Keratinocyte (primary cell): ENCODE results near the gene CFAP46. TPM values are rescaled to one million over a fixed set of nuclear protein-coding genes. Genes with fewer than 3 reads are reported as not detected.

Experiments used
- DNase-seq: peaks from one replicate; pipeline ENCODE4 v3.0.0-alpha.2; 2011; ENCODE audit warnings: low read depth, missing footprints, low spot score
- FAIRE-seq: peaks from 2 replicates; lab custom pipeline; 2011; peaks lifted over from hg19 to GRCh38; lab: Jason Lieb, UNC
- H2AFZ ChIP-seq: 2 replicates; pipeline ENCODE4 v1.6.0; 2012; ENCODE audit warnings: low read length, control low read depth, inconsistent platforms; ENCODE audit not compliant: control insufficient read depth
- H3K27ac ChIP-seq: 2 replicates; pipeline ENCODE4 v1.5.1; 2011; ENCODE audit warnings: low read length; ENCODE audit not compliant: control insufficient read depth, insufficient read depth
- H3K27me3 ChIP-seq: 3 replicates; pipeline ENCODE4 v1.6.0; 2011; ENCODE audit warnings: low read length; ENCODE audit not compliant: control insufficient read depth, insufficient read depth; ENCODE audit errors: extremely low read depth
- H3K36me3 ChIP-seq, 2 experiments: 2 replicates in 1 of 2; 3 replicates in 1 of 2; pipeline ENCODE4 v1.5.1; 2011; ENCODE audit warnings: low read length in 2 of 2, mild to moderate bottlenecking in 1 of 2; ENCODE audit not compliant: control insufficient read depth in 2 of 2, insufficient read depth in 2 of 2; ENCODE audit errors: extremely low read depth in 1 of 2
- H3K4me1 ChIP-seq: 3 replicates; pipeline ENCODE4 v1.5.1; 2011; ENCODE audit warnings: low read length; ENCODE audit not compliant: control insufficient read depth, insufficient read depth; ENCODE audit errors: extremely low read depth
- H3K4me2 ChIP-seq: 3 replicates; pipeline ENCODE4 v1.6.0; 2011; ENCODE audit warnings: low read depth, low read length; ENCODE audit not compliant: control insufficient read depth, insufficient read depth; ENCODE audit errors: extremely low read depth
- H3K4me3 ChIP-seq, 3 experiments: fragments of 200-600 bp in 1 of 3; sonication (generic) in 1 of 3; 2 replicates in 2 of 3; 3 replicates in 1 of 3; pipeline ENCODE4 v1.5.1; 2011 to 2016; ENCODE audit warnings: low read length in 3 of 3, mild to moderate bottlenecking in 3 of 3, control low read depth in 2 of 3, inconsistent platforms in 1 of 3, low read depth in 1 of 3, mixed read lengths in 1 of 3, mixed run types in 1 of 3, moderate library complexity in 1 of 3; ENCODE audit not compliant: control insufficient read depth in 2 of 3, insufficient read depth in 2 of 3; ENCODE audit errors: extremely low read depth in 1 of 3
- H3K79me2 ChIP-seq: 2 replicates; pipeline ENCODE4 v1.6.0; 2012; ENCODE audit warnings: low read length; ENCODE audit not compliant: control insufficient read depth, insufficient read depth
- H3K9ac ChIP-seq: 3 replicates; pipeline ENCODE4 v1.6.0; 2011; ENCODE audit warnings: low read length; ENCODE audit not compliant: control insufficient read depth, insufficient read depth; ENCODE audit errors: extremely low read depth
- H3K9me1 ChIP-seq: 3 replicates; pipeline ENCODE4 v1.6.0; 2011; ENCODE audit warnings: low read length; ENCODE audit not compliant: control insufficient read depth, insufficient read depth; ENCODE audit errors: extremely low read depth
- H3K9me3 ChIP-seq: 2 replicates; pipeline ENCODE4 v1.5.1; 2012; ENCODE audit warnings: low read depth, low read length; ENCODE audit not compliant: control insufficient read depth
- H4K20me1 ChIP-seq: 3 replicates; pipeline ENCODE4 v1.6.0; 2011; ENCODE audit warnings: low read length; ENCODE audit not compliant: control insufficient read depth, insufficient read depth; ENCODE audit errors: extremely low read depth
- EZH2 ChIP-seq: IDR thresholded peaks from one replicate; pipeline ENCODE4 v1.6.1; 2012; ENCODE audit warnings: inconsistent platforms, mild to moderate bottlenecking, low read length, moderate library complexity
- dilution Hi-C: fragments of 300-500 bp; cut with MboI; formaldehyde crosslinking; loops from one replicate; pipeline ENCODE4 v1.7.0; 2020; ENCODE audit warnings: low sequenced_read_pairs; ENCODE audit not compliant: extremely low pct_ligation_motif_present
- polyA plus RNA-seq, 5 experiments: library from polyadenylated mRNA; depleted of rRNA in 3 of 5; stranded (reverse) in 3 of 5; stranded (forward) in 1 of 5; unstranded in 1 of 5; fragments of >200 nt; gene quantifications; 1 replicate in 1 of 5; 2 replicates in 3 of 5; 3 replicates in 1 of 5; pipeline versions ENCODE4 v1.2.1 to v1.2.3, GENCODE V29; 2011 to 2012; ENCODE audit warnings: missing spikeins in 2 of 5, low read depth in 1 of 5, low replicate concordance in 1 of 5
- TF ChIP-seq, protein P1 (sequence below), 3 experiments: IDR thresholded peaks in 1 of 3; conservative IDR thresholded peaks in 1 of 3; optimal IDR thresholded peaks in 1 of 3; 2 replicates in 2 of 3; 3 replicates in 1 of 3; pipeline versions ENCODE3 to v1.5.1; 2011; ENCODE audit warnings: low read length in 3 of 3, mild to moderate bottlenecking in 3 of 3, moderate library complexity in 2 of 3, control low read depth in 1 of 3, inconsistent platforms in 1 of 3; ENCODE audit not compliant: insufficient read depth in 2 of 3; ENCODE audit errors: extremely low read depth in 1 of 3

Gene CFAP46
- polyA plus RNA-seq, 1 donor (not counting 4 experiments of a cell fraction or from before 2014, with no cell fraction given): 1.00 TPM

DNA sequence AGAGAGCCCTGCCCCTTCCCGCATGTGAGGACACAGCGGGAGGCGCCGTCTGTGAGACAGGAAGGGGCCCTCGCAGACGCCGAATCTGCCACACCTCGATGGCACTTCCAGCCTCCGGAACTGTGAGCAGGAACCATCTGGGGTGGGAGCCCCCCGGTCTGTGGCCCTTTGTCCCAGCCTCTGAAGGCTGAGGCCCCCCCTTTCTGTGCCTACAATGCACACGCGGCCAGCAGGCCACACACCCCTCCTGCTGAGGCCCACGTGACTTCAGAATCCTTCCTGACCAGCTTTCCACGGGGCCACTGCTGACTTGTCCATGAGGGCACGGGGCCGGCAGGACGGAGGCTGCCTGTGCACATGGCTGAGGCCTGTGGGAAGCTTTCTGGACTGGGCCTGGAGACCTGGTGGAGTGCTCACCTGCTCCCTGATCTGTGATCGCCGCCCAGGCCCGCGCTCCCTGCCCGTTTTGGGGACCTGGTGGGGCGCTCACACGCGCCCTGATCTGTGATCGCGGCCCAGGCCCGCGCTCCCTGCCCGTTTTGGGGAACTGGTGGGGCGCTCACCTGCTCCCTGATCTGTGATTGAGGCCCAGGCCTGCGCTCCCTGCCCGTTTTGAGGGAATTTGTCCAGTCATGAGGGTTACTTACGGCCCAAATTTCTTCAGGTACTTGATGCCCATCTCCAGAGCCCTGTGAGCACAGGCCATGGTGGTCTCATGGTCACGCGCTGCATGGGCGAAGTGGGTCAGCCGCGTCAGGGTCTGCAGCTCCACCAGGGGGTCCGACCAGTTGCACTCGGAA lies 34.3 kb downstream of the CFAP46 start:
- no peak overlapping the region for H3K9ac ChIP-seq
- H3K9me3 ChIP-seq: no peaks in the 10 kb centered on the region
- H3K4me1 ChIP-seq: peaks cover 14% of the 10 kb centered on the region
- DNase-seq (no peak), FAIRE-seq (no peak)
- H3K4me2 ChIP-seq: no peak overlapping the region
- no peaks in the 10 kb centered on the region for H3K36me3 ChIP-seq
- no peaks in the 10 kb centered on the region for H4K20me1 ChIP-seq
- dilution Hi-C loops: no loop called here
- TF ChIP-seq, protein P1, sequence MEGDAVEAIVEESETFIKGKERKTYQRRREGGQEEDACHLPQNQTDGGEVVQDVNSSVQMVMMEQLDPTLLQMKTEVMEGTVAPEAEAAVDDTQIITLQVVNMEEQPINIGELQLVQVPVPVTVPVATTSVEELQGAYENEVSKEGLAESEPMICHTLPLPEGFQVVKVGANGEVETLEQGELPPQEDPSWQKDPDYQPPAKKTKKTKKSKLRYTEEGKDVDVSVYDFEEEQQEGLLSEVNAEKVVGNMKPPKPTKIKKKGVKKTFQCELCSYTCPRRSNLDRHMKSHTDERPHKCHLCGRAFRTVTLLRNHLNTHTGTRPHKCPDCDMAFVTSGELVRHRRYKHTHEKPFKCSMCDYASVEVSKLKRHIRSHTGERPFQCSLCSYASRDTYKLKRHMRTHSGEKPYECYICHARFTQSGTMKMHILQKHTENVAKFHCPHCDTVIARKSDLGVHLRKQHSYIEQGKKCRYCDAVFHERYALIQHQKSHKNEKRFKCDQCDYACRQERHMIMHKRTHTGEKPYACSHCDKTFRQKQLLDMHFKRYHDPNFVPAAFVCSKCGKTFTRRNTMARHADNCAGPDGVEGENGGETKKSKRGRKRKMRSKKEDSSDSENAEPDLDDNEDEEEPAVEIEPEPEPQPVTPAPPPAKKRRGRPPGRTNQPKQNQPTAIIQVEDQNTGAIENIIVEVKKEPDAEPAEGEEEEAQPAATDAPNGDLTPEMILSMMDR (optimal IDR thresholded peaks at IDR 0.05 in 1 of 3, IDR thresholded peaks at IDR 0.05 in 1 of 3, conservative IDR thresholded peaks at IDR 0.05 in 1 of 3; ENCODE audit: extremely low read depth in 1 of 3, insufficient read depth in 2 of 3, low read length in 3 of 3): no peak
- TF ChIP-seq EZH2: no peak
- no peaks in the 10 kb centered on the region for H3K27me3 ChIP-seq
- H3K79me2 ChIP-seq: no peaks in the 10 kb centered on the region
- H3K9me1 ChIP-seq: no peaks in the 10 kb centered on the region
- no peak overlapping the region for H2AFZ ChIP-seq
- no peak overlapping the region for H3K27ac ChIP-seq
- no peak overlapping the region for H3K4me3 ChIP-seq

DNA sequence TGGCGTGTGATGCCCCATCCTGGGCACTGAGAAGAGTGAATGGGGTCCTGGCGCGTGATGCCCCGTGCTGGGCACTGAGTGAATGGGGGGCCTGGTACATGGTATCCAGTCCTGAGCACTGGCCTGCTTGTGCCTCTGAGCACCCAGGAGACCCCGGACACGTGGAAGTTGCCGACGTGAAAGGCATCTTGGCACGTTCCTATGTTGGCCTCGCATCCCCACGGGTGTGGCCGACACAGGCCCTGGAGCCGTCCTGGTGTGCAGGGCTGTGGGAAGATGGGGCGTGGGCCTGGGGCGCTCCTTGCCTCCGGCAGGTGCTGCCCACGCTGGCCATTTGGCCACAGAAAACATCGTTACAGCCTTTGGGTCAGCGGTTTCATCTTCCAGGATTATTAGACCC lies 35.5 kb downstream of the CFAP46 start:
- dilution Hi-C loops: no loop called here
- Histone ChIP-seq H3K4me3 (no peak overlapping the region), H3K9me3 (no peaks in the 10 kb centered on the region), H3K36me3 (no peaks in the 10 kb centered on the region), H3K4me2 (no peak overlapping the region), H2AFZ (no peak overlapping the region), H3K9ac (no peak overlapping the region), H4K20me1 (no peaks in the 10 kb centered on the region), H3K9me1 (no peaks in the 10 kb centered on the region), H3K4me1 (peaks cover 25% of the 10 kb centered on the region), H3K79me2 (no peaks in the 10 kb centered on the region), H3K27ac (no peak overlapping the region), H3K27me3 (no peaks in the 10 kb centered on the region)
- FAIRE-seq: no peak
- TF ChIP-seq, protein P1 (optimal IDR thresholded peaks at IDR 0.05 in 1 of 3, IDR thresholded peaks at IDR 0.05 in 1 of 3, conservative IDR thresholded peaks at IDR 0.05 in 1 of 3; ENCODE audit: extremely low read depth in 1 of 3, insufficient read depth in 2 of 3, low read length in 3 of 3): no peak
- TF ChIP-seq EZH2: no peak
- no peak for DNase-seq
